SK-N-MC (cell line): ENCODE data around the gene OR2AG2.

Experiments used
- EZH2 ChIP-seq: fragments of 200-600 bp; sonication (generic); IDR thresholded peaks from one replicate; pipeline ENCODE4 v1.6.1; 2017; ENCODE audit warnings: antibody characterized with exemption
- POLR2AphosphoS5 ChIP-seq: IDR thresholded peaks from 2 replicates; pipeline ENCODE4 v1.6.1; 2012; ENCODE audit warnings: mild to moderate bottlenecking, low read depth, low read length, borderline replicate concordance

DNA sequence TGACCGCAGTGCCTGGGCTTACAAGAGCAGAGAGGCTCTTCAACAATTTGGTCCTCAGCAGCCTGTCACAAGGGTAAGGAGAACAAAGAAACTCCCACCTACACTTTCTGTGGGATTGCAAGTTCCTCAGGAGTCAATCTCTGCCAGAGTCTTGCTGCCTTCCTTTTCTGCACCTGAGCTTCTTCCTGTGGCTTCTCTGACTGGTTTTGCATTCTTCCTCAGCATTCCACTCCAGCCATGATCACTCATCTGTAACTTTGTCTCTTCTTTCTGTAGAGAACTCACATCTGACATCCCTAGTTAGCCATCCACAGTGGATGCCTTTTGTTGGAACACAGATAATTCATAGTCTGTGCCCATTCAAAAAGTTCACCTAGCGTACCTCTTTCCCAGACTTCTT lies 41.9 kb upstream of the OR2AG2 start:
- no peak for TF ChIP-seq POLR2AphosphoS5
- TF ChIP-seq EZH2 = no peak
